Epithelial cell of proximal tubule (primary cell): ENCODE data around the gene CFAP65. TPM values are rescaled to one million over a fixed set of nuclear protein-coding genes. Genes with fewer than 3 reads are reported as not detected.

Experiments used
- DNase-seq: peaks from one replicate; pipeline ENCODE4 v3.0.0-alpha.2; 2011; ENCODE audit warnings: low read depth
- H3K4me3 ChIP-seq: 2 replicates; pipeline ENCODE4 v1.5.1; 2011; ENCODE audit warnings: low read depth, mild to moderate bottlenecking, low read length
- CTCF ChIP-seq: conservative IDR thresholded peaks from 2 replicates; pipeline ENCODE4 v1.5.1; 2012; ENCODE audit warnings: low read depth, mild to moderate bottlenecking, low read length
- total RNA-seq: library from RNA; depleted of rRNA; stranded (reverse); fragments of >200 nt; gene quantifications from 2 replicates; pipeline ENCODE4 v1.2.3, GENCODE V29; 2015

Gene CFAP65
- total RNA-seq, 1 donor from 2014 or later, result 1.1 TPM

GRCh38 chr2:219059725-219060682, 18.7 kb upstream of the CFAP65 start:
- peak overlapping the region; percentile 43 for H3K4me3 ChIP-seq
- no peak for TF ChIP-seq CTCF
- DNase-seq, result no peak

- no peak for TF ChIP-seq CTCF
- peak overlapping the region; percentile 43 for H3K4me3 ChIP-seq
- no peak for DNase-seq
Observed at GRCh38 chr2:219059375-219059724, 18.0 kb upstream of the CFAP65 start.

GRCh38 chr2:219058541-219059374, 17.4 kb upstream of the CFAP65 start:
- no peak for DNase-seq
- TF ChIP-seq CTCF, result no peak
- peak overlapping the region; percentile 43 for H3K4me3 ChIP-seq

GRCh38 chr2:219057709-219058540, 16.6 kb upstream of the CFAP65 start:
- peak overlapping the region; percentile 43 for H3K4me3 ChIP-seq
- DNase-seq, result no peak

GRCh38 chr2:219056896-219057708, 15.8 kb upstream of the CFAP65 start:
- TF ChIP-seq CTCF, result no peak
- no peak overlapping the region for H3K4me3 ChIP-seq
- no peak for DNase-seq

More at GRCh38 chr2:219057709-219058540, 16.6 kb upstream of the CFAP65 start:
- TF ChIP-seq CTCF, result peak; percentile 77
